Measurements from ENCODE around the gene ARMC6. TPM values are rescaled to one million over a fixed set of nuclear protein-coding genes. Genes with fewer than 3 reads are reported as not detected.

The ARMC6 gene
- total and polyA plus RNA-seq, 4 donors: 23.9 to 38.3 (median 29.9) TPM

DNA sequence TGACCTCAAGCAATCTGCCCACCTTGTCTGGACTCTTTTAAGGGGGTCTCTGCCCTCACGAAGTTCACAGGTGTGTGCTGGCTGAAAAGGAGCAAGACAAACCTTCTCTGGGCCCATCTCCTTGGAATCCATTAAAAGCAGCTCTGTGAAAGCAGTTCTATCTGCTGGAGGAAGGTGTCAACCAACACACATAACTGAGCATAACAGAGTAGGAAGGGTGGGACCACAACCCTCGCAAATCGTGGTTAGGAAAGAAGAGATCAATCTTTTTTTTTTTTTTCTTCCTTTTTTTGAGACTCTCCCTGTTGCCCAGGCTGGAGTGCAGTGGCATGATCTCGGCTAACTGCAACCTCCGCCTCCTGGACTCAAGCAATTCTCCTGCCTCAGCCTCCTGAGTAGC is 1.5 kb upstream of the ARMC6 start:
- WGBS: 77% methylated on average over 5 of the region's 5 CpGs
- H3K4me3 ChIP-seq (ENCODE audit: low read depth in 1 of 3, low read length in 3 of 3): no peak overlapping the region
- H3K27me3 ChIP-seq (ENCODE audit: control insufficient read depth in 4 of 4, insufficient read depth in 4 of 4, low read length in 3 of 4): no peaks in the 10 kb centered on the region
- H3K4me1 ChIP-seq (ENCODE audit: control insufficient read depth in 4 of 4, insufficient read depth in 4 of 4, low read length in 3 of 4): peaks cover 2 to 33% (median 25%) of the 10 kb centered on the region in 4 donors
- DNase-seq (ENCODE audit: low spot score): no peak
- no peaks in the 10 kb centered on the region for H3K9me3 ChIP-seq (ENCODE audit: control insufficient read depth in 4 of 4, low read length in 3 of 4)
- peaks cover 4 to 12% (median 7%) of the 10 kb centered on the region in 4 donors for H3K36me3 ChIP-seq (ENCODE audit: control insufficient read depth in 4 of 4, insufficient read depth in 3 of 4, low read depth in 1 of 4, low read length in 3 of 4)
- no peak overlapping the region for H3K27ac ChIP-seq (ENCODE audit: low read depth in 1 of 2, low read length in 2 of 2)
- no peak for TF ChIP-seq EGR1 (IDR thresholded peaks at IDR 0.05; ENCODE audit: low read depth in 2 of 2)
- TF ChIP-seq SP1 (IDR thresholded peaks at IDR 0.05): no peak
- TF ChIP-seq JUND (IDR thresholded peaks at IDR 0.05): no peak
- no peak for TF ChIP-seq RAD21 (IDR thresholded peaks at IDR 0.05)
- no peak for TF ChIP-seq HNF4A (conservative IDR thresholded peaks at IDR 0.05)
- TF ChIP-seq, protein P1, sequence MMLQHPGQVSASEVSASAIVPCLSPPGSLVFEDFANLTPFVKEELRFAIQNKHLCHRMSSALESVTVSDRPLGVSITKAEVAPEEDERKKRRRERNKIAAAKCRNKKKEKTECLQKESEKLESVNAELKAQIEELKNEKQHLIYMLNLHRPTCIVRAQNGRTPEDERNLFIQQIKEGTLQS (IDR thresholded peaks at IDR 0.05): no peak
- no peak for TF ChIP-seq FOXA1 (IDR thresholded peaks at IDR 0.05)
- TF ChIP-seq, protein P2, sequence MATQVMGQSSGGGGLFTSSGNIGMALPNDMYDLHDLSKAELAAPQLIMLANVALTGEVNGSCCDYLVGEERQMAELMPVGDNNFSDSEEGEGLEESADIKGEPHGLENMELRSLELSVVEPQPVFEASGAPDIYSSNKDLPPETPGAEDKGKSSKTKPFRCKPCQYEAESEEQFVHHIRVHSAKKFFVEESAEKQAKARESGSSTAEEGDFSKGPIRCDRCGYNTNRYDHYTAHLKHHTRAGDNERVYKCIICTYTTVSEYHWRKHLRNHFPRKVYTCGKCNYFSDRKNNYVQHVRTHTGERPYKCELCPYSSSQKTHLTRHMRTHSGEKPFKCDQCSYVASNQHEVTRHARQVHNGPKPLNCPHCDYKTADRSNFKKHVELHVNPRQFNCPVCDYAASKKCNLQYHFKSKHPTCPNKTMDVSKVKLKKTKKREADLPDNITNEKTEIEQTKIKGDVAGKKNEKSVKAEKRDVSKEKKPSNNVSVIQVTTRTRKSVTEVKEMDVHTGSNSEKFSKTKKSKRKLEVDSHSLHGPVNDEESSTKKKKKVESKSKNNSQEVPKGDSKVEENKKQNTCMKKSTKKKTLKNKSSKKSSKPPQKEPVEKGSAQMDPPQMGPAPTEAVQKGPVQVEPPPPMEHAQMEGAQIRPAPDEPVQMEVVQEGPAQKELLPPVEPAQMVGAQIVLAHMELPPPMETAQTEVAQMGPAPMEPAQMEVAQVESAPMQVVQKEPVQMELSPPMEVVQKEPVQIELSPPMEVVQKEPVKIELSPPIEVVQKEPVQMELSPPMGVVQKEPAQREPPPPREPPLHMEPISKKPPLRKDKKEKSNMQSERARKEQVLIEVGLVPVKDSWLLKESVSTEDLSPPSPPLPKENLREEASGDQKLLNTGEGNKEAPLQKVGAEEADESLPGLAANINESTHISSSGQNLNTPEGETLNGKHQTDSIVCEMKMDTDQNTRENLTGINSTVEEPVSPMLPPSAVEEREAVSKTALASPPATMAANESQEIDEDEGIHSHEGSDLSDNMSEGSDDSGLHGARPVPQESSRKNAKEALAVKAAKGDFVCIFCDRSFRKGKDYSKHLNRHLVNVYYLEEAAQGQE (IDR thresholded peaks at IDR 0.05): no peak
- no peak for TF ChIP-seq GABPA (IDR thresholded peaks at IDR 0.05 in 1 of 2, conservative IDR thresholded peaks at IDR 0.05 in 1 of 2)
- TF ChIP-seq, protein P3, sequence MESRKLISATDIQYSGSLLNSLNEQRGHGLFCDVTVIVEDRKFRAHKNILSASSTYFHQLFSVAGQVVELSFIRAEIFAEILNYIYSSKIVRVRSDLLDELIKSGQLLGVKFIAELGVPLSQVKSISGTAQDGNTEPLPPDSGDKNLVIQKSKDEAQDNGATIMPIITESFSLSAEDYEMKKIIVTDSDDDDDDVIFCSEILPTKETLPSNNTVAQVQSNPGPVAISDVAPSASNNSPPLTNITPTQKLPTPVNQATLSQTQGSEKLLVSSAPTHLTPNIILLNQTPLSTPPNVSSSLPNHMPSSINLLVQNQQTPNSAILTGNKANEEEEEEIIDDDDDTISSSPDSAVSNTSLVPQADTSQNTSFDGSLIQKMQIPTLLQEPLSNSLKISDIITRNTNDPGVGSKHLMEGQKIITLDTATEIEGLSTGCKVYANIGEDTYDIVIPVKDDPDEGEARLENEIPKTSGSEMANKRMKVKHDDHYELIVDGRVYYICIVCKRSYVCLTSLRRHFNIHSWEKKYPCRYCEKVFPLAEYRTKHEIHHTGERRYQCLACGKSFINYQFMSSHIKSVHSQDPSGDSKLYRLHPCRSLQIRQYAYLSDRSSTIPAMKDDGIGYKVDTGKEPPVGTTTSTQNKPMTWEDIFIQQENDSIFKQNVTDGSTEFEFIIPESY (IDR thresholded peaks at IDR 0.05): no peak
- no peak for TF ChIP-seq RXRA (IDR thresholded peaks at IDR 0.05)
- no peak for TF ChIP-seq YY1 (IDR thresholded peaks at IDR 0.05)
- TF ChIP-seq, protein P4, sequence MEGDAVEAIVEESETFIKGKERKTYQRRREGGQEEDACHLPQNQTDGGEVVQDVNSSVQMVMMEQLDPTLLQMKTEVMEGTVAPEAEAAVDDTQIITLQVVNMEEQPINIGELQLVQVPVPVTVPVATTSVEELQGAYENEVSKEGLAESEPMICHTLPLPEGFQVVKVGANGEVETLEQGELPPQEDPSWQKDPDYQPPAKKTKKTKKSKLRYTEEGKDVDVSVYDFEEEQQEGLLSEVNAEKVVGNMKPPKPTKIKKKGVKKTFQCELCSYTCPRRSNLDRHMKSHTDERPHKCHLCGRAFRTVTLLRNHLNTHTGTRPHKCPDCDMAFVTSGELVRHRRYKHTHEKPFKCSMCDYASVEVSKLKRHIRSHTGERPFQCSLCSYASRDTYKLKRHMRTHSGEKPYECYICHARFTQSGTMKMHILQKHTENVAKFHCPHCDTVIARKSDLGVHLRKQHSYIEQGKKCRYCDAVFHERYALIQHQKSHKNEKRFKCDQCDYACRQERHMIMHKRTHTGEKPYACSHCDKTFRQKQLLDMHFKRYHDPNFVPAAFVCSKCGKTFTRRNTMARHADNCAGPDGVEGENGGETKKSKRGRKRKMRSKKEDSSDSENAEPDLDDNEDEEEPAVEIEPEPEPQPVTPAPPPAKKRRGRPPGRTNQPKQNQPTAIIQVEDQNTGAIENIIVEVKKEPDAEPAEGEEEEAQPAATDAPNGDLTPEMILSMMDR (IDR thresholded peaks at IDR 0.05; ENCODE audit: low read depth, low read length, missing input control): no peak
- no peak for TF ChIP-seq NR2F2 (IDR thresholded peaks at IDR 0.05)
- no peak for TF ChIP-seq TAF1 (conservative IDR thresholded peaks at IDR 0.05)
- TF ChIP-seq FOXA2 (IDR thresholded peaks at IDR 0.05): no peak
- TF ChIP-seq HNF4G (IDR thresholded peaks at IDR 0.05): no peak
- TF ChIP-seq, protein P5, sequence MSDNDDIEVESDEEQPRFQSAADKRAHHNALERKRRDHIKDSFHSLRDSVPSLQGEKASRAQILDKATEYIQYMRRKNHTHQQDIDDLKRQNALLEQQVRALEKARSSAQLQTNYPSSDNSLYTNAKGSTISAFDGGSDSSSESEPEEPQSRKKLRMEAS (IDR thresholded peaks at IDR 0.05): no peak
- H3K9ac ChIP-seq (ENCODE audit: low read depth in 1 of 2, low read length in 2 of 2): no peak overlapping the region
